GM19351 (cell line): ENCODE measurements around the gene IMMP2L.
"Not testable (repeated sequence)": the region's sequence is repeated elsewhere in the genome, so short reads cannot be mapped to it uniquely, and the experiment has no call there.

ENCODE experiments used
- ATAC-seq: cut with Tn5 transposase; IDR thresholded peaks from one replicate; pipeline ENCODE4 v1.9.1; 2021; ENCODE audit warnings: mild to moderate bottlenecking, moderate library complexity; ENCODE audit not compliant: unreplicated experiment

The IMMP2L gene

GRCh38 chr7:111510584-111511378 is 51.5 kb downstream of the IMMP2L start:
- ATAC-seq = no peak

GRCh38 chr7:111510062-111510461 is 52.2 kb downstream of the IMMP2L start:
- no peak for ATAC-seq

- ATAC-seq = no peak
Measured at GRCh38 chr7:111509288-111509687, 53.0 kb downstream of the IMMP2L start.

GRCh38 chr7:111508387-111508786 is 53.9 kb downstream of the IMMP2L start:
- peak; percentile 70 for ATAC-seq

GRCh38 chr7:111505422-111505821 is 56.9 kb downstream of the IMMP2L start:
- not testable (repeated sequence) for ATAC-seq

- not testable (repeated sequence) for ATAC-seq
Measured at GRCh38 chr7:111501799-111502198, 60.5 kb downstream of the IMMP2L start.

- no peak for ATAC-seq
Measured at GRCh38 chr7:111499027-111499426, 63.3 kb downstream of the IMMP2L start.

- ATAC-seq = no peak
Measured at GRCh38 chr7:111498391-111499007, 63.8 kb downstream of the IMMP2L start.

- no peak for ATAC-seq
Measured at GRCh38 chr7:111495173-111495810, 67.0 kb downstream of the IMMP2L start.

- no peak for ATAC-seq
Measured at GRCh38 chr7:111492234-111492633, 70.1 kb downstream of the IMMP2L start.

GRCh38 chr7:111486472-111487142 is 75.7 kb downstream of the IMMP2L start:
- ATAC-seq = peak; percentile 76

GRCh38 chr7:111485701-111486380 is 76.5 kb downstream of the IMMP2L start:
- no peak for ATAC-seq

GRCh38 chr7:111483078-111483477 is 79.2 kb downstream of the IMMP2L start:
- no peak for ATAC-seq

- ATAC-seq = no peak
Measured at GRCh38 chr7:111477462-111478225, 84.6 kb downstream of the IMMP2L start.

GRCh38 chr7:111476586-111477293 is 85.6 kb downstream of the IMMP2L start:
- no peak for ATAC-seq

GRCh38 chr7:111475959-111476358 is 86.3 kb downstream of the IMMP2L start:
- no peak for ATAC-seq

GRCh38 chr7:111475419-111475748 is 86.9 kb downstream of the IMMP2L start:
- ATAC-seq = no peak

GRCh38 chr7:111474723-111475418 is 87.4 kb downstream of the IMMP2L start:
- no peak for ATAC-seq
